HFFc6 (cell line): Measurements from ENCODE around the gene PRC1. TPM values are rescaled to one million over a fixed set of nuclear protein-coding genes. Genes with fewer than 3 reads are reported as not detected.

Source experiments
- DNase-seq: peaks from one replicate; pipeline ENCODE4 v3.0.0-alpha.2; 2018
- H3K27ac Mint-ChIP-seq: 2 replicates; pipeline ENCODE4 v1.8.0; 2020; ENCODE audit warnings: mild to moderate bottlenecking, mixed read lengths
- H3K27me3 Mint-ChIP-seq: 2 replicates; pipeline ENCODE4 v1.8.0; 2021; ENCODE audit warnings: mild to moderate bottlenecking, moderate library complexity, mixed read lengths; ENCODE audit not compliant: insufficient read depth
- H3K36me3 Mint-ChIP-seq: 2 replicates; pipeline ENCODE4 v1.8.0; 2021; ENCODE audit warnings: low read depth, mixed read lengths
- H3K4me1 Mint-ChIP-seq: 2 replicates; pipeline ENCODE4 v1.8.0; 2020; ENCODE audit warnings: low read depth, mixed read lengths
- H3K4me3 Mint-ChIP-seq: 2 replicates; pipeline ENCODE4 v1.8.0; 2020; ENCODE audit warnings: mild to moderate bottlenecking, moderate library complexity, mixed read lengths
- H3K9me3 Mint-ChIP-seq: 2 replicates; pipeline ENCODE4 v1.8.0; 2020; ENCODE audit warnings: mild to moderate bottlenecking, mixed read lengths
- CTCF ChIP-seq: fragments of 200-600 bp; sonication (generic); IDR thresholded peaks from 2 replicates; pipeline ENCODE4 v1.5.0; 2021; ENCODE audit warnings: antibody characterized with exemption, mild to moderate bottlenecking
- total RNA-seq, 6 experiments: library from RNA; stranded (reverse); fragmentation: NEBNext Ultra II Directional; extraction: Animal tissue kit (Norgen Biotek cat#: 25700); gene quantifications; 2 replicates in 1 of 6; 3 replicates in 5 of 6; pipeline ENCODE4 v1.2.3, GENCODE V29; 2021

PRC1 gene
- total RNA-seq, 6 experiments from 2014 or later, result 85.5 to 210 (median 189) TPM

GRCh38 chr15:90989040-90989768, 5.1 kb downstream of the PRC1 start:
- H3K27ac Mint-ChIP-seq, result peak overlapping the region; percentile 74; the same call in 1 of the 2 replicates

GRCh38 chr15:90988296-90988695, 6.0 kb downstream of the PRC1 start:
- no peak for TF ChIP-seq CTCF
- peaks cover 26% of the 10 kb centered on the region for H3K36me3 Mint-ChIP-seq
- H3K27ac Mint-ChIP-seq, result peak overlapping the region; percentile 74
- peak overlapping the region; percentile 20 for H3K4me3 Mint-ChIP-seq
- no peak for DNase-seq
- H3K27me3 Mint-ChIP-seq, result no peaks in the 10 kb centered on the region
- H3K9me3 Mint-ChIP-seq, result no peaks in the 10 kb centered on the region
- peaks cover 45% of the 10 kb centered on the region for H3K4me1 Mint-ChIP-seq

More at GRCh38 chr15:90989040-90989768, 5.1 kb downstream of the PRC1 start:
- peaks cover 40% of the 10 kb centered on the region for H3K4me1 Mint-ChIP-seq
- no peak for DNase-seq
- no peak for TF ChIP-seq CTCF
- no peak overlapping the region for H3K4me3 Mint-ChIP-seq
- peaks cover under 1% of the 10 kb centered on the region for H3K27me3 Mint-ChIP-seq
- peaks cover 19% of the 10 kb centered on the region; the same call in 1 of the 2 replicates for H3K36me3 Mint-ChIP-seq
- H3K9me3 Mint-ChIP-seq, result no peaks in the 10 kb centered on the region

GRCh38 chr15:90987561-90988141, 6.7 kb downstream of the PRC1 start:
- no peak for DNase-seq

GRCh38 chr15:90986790-90987507, 7.4 kb downstream of the PRC1 start:
- H3K9me3 Mint-ChIP-seq, result no peaks in the 10 kb centered on the region
- H3K36me3 Mint-ChIP-seq, result peaks cover 31% of the 10 kb centered on the region
- TF ChIP-seq CTCF, result no peak
- no peaks in the 10 kb centered on the region for H3K27me3 Mint-ChIP-seq
- H3K4me1 Mint-ChIP-seq, result peaks cover 43% of the 10 kb centered on the region
- no peak overlapping the region for H3K4me3 Mint-ChIP-seq
- DNase-seq, result no peak
- peak overlapping the region; percentile 40; the same call in 1 of the 2 replicates for H3K27ac Mint-ChIP-seq

More at GRCh38 chr15:90987561-90988141, 6.7 kb downstream of the PRC1 start:
- Mint-ChIP-seq H3K9me3 (no peaks in the 10 kb centered on the region), H3K4me1 (peaks cover 44% of the 10 kb centered on the region), H3K36me3 (peaks cover 31% of the 10 kb centered on the region), H3K4me3 (peak overlapping the region; percentile 52), H3K27ac (peak overlapping the region; percentile 74), H3K27me3 (no peaks in the 10 kb centered on the region)
- no peak for TF ChIP-seq CTCF

- H3K4me3 Mint-ChIP-seq, result no peak overlapping the region
- peak; percentile 9 for DNase-seq
- H3K27ac Mint-ChIP-seq, result peak overlapping the region; percentile 76
- H3K27me3 Mint-ChIP-seq, result no peaks in the 10 kb centered on the region
- H3K4me1 Mint-ChIP-seq, result peaks cover 34% of the 10 kb centered on the region
- peaks cover 52% of the 10 kb centered on the region for H3K36me3 Mint-ChIP-seq
- H3K9me3 Mint-ChIP-seq, result no peaks in the 10 kb centered on the region
- no peak for TF ChIP-seq CTCF
Measured at GRCh38 chr15:90982135-90982534, 12.2 kb downstream of the PRC1 start.
